Pulmonary artery endothelial cell (primary cell): ENCODE results near the gene DYRK2. TPM values are rescaled to one million over a fixed set of nuclear protein-coding genes. Genes with fewer than 3 reads are reported as not detected.

Experiments used
- DNase-seq: peaks from one replicate; pipeline ENCODE4 v3.0.0-alpha.2; 2011; ENCODE audit warnings: low read depth, low spot score
- total RNA-seq: library from RNA; depleted of rRNA; stranded (reverse); fragments of >200 nt; gene quantifications from 2 replicates; pipeline ENCODE4 v1.2.3, GENCODE V29; 2014

Gene DYRK2
- total RNA-seq, 1 donor from 2014 or later: 10.5 TPM

DNA sequence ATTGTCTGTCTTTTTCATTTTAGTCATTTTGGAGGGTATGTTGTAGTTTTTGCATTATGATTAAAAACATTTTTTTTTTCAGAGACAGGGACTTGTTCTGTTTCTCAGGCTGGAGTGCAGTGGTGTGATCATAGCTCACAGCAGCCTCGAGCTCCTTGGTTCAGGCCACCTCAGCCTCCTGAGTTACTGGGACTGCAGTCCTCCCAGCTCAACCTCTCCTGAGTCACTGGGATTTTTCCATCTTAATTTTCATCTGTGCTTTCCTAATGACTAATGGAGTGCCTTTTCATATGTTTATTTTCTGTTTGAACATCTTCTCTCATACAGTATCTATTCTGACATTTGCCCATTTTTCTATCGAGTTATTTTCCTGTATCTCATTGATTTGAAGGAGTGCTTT, 52.6 kb downstream of the DYRK2 start:
- DNase-seq: no peak

DNA sequence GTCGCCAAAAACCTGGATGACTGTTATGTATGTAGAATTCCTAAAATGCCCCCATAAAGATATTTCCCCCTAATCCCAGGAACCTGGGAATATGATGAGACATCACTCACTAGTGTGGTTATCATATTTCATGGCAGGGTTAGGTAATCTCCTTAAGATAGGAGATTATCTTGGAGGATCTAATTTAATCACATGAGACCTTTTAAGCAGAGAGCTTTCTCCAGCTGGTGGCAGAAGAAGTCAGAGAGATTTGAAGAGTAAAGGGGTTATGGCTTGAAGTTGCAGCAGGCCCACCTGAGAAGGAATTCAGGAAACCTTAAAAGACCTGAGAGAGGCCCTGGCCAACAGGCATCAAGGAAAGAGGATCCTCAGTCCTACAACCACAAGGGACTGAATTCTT, 53.6 kb downstream of the DYRK2 start:
- no peak for DNase-seq

DNA sequence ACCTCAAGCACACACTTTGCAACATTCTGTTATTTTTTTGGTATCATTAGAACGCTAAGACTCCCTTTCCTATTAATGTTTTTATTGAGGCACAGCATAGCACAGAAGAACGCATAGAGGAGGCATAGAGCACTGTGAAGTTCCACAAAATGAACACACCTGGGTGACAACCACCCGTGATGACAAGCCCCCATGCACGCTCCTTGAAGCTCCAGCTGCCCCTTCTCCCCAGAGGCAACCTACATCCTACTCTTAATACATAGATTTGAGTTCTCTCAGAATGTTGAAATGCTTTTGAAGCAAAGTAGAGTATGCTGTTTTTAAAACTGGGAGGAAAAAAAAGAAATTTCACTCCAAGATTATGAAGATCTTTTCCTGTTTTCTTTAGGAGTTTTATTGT, 55.5 kb downstream of the DYRK2 start:
- no peak for DNase-seq

DNA sequence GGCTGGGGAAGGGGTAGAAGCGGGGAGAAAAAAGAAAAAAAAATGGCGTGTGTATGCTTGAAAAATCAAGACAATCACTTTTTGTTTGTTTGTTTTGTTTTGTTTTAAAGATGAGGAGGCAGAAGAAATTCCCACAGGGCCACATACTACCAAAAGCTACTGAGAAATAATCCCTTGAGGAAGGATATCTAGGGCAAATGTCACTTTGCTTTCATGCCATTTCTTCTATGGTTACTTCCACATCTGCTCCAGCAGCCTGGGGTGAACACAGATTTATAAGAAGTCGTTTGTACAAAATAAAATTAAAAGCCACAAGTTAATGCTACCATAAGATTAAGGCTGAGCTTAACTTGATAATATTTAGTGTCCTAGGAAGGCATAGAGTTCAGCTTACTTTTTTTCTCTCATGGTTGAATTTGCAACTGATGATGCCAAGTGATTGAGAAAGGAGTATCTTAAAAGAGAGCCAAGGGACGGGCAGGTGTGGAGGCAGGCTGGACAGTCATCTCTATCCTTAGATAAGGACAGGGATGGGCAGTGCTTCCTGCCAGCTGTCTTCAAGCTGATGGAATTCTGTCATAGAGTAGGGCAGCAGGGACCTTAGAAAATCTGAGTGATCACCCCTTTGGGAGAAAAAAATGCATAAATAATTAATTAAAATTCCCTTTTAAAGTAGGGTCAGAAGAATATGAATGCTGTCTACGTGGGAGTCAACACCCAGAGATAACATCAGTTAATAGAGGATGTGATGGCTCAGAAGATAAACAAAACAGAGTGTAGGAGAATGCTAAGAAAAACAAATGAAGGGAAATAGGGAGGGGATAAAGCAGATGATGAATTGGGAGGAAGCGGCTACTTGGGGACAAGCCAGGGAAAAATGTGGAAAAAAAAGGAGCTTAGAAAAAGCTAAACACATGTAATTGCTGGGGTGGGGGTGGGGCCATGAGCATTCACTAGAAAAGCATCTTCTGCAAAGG, 57.1 kb downstream of the DYRK2 start:
- peak; percentile 46 for DNase-seq

DNA sequence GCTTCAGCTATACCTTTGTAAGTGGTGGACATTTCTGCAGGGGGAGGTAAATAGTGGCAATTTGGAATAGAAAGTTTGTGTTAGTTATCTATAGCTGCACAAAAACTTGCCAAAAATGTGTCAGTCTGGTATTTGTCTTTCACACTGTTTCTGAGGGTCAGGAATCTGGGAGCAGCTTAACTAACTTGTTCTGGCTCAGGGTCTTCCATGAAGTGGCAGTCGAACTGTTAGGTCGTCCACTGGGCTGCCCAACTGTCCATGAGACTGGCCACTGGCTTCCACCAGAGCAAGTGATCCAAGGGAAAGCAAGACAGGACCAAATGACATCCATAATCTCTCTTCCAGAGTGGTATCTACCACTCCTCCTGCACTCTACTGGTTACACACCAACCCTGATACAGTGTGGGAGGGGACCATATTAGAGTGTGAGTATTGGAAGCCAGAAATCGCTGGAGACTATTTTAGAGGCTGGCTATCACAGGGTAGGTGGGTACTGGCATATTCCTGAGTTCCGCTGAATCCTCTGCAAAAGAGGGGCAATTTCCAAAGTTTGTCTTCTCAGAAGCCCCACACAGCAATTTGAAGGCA, 60.9 kb downstream of the DYRK2 start:
- no peak for DNase-seq

DNA sequence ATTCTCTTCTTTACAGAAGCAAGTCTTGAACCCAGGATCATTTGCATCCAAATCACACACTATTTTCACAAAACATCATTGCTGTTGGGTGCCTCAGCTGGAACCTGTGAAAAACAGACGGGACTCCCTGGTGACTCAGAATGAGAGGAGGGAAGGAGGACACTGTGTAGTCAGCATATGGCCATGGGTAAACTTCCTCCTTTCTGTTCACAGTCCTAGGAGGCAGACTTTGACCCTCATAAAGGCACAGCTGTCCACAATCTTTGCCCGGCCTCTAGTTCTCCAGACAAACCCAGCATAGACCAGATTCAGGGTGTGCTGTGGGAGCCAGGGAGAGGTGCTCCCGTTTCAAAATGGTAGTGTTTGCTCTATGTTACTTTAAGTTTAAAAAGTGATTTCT, 62.0 kb downstream of the DYRK2 start:
- DNase-seq: no peak

DNA sequence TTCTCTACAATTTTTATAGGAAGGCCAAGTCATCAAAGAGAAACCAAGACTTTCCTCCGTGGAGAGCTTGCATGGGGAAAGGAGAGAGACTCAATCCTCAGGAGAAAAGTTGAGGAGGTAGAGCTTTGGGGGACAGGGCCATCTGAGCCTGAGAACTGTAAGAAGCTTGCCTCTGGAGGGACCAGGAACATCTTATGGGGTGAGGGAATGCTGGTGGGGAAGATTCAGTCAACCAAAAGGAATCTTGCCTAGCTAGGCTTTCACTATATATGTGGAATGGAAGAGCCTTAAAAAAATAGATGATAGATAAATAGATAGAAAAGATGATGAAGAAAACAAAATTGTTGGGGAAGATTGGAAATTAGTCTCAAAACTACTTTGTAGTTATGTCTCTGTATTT, 63.5 kb downstream of the DYRK2 start:
- no peak for DNase-seq

DNA sequence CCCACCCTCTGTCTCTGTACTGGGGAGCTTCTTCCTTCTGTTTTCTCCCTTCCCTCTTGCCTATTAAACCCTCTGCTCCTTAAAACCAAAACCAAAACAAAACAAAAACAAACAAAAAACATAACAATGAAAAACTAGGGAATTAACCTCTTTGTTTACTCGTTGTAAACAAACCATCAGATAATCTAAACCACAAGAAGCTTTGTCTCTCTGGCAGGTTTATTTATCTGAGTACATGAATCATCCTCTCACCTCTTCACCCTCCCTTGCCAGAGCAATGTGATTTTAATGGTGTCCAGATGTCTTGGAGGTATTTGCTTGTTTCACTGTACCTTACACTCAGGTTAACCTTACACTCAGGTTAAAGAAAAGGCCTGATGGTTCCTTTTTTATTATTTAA, 66.1 kb downstream of the DYRK2 start:
- DNase-seq: no peak
